ENCODE results near the gene ANKRD60.

- TF ChIP-seq CTCF (IDR thresholded peaks at IDR 0.05) (no peak), POLR2A (IDR thresholded peaks at IDR 0.05) (no peak)
Observed at GRCh38 chr20:58267389-58268215, 39.1 kb upstream of the ANKRD60 start.
